K562 (cell line): ENCODE results near the gene RBM28. TPM values are rescaled to one million over a fixed set of nuclear protein-coding genes. Genes with fewer than 3 reads are reported as not detected.

ENCODE experiments used
- ATAC-seq: fragments of 200-7000 bp; cut with Tn5 transposase; 3 replicates; pipeline ENCODE4 v1.9.1; 2020; ENCODE audit warnings: moderate library complexity
- BruUV-seq: library from RNA; stranded (reverse); fragments of 400-500 nt; replicated peaks from 2 replicates; lab custom pipeline; 2021; lab: Mats Ljungman, UMichigan
- CTCF ChIA-PET: fragments of 300-600 bp; formaldehyde crosslinking; extraction: SDS; loops from one replicate; lab custom pipeline; 2021; ENCODE audit warnings: low intra/inter-chr PET ratio; lab: Yijun Ruan, JAX
- POLR2A ChIA-PET: fragments of 300-600, 350-650 bp; sonication (Branson Sonifier 250); formaldehyde crosslinking; extraction: SDS; loops from one replicate; lab custom pipeline; 2021; ENCODE audit warnings: antibody characterized with exemption, inconsistent platforms; lab: Yijun Ruan, JAX
- DNase-seq, 4 experiments: peaks; one replicate each; pipeline versions ENCODE4 v3.0.0 to v3.0.0-alpha.2; 2011 to 2018; ENCODE audit warnings: low spot score in 3 of 4, mixed read lengths in 3 of 4; ENCODE audit errors: extremely low read depth in 1 of 4
- FAIRE-seq: peaks from 2 replicates; lab custom pipeline; 2011; peaks lifted over from hg19 to GRCh38; lab: Jason Lieb, UNC
- H2AFZ ChIP-seq: 2 replicates; pipeline ENCODE4 v1.6.0; 2011; ENCODE audit warnings: low read depth, low read length, control low read depth, inconsistent platforms
- H3K27ac ChIP-seq: fragments of 200-600 bp; 3 replicates; pipeline ENCODE4 v1.8.0; 2011; ENCODE audit warnings: low read depth, mild to moderate bottlenecking, control low read depth, inconsistent platforms, low read length, moderate library complexity, mixed read lengths; ENCODE audit errors: extremely low read depth
- H3K27me3 ChIP-seq, 2 experiments: fragments of 300-600 bp in 1 of 2; 2 replicates in 1 of 2; 3 replicates in 1 of 2; pipeline versions ENCODE4 v1.6.0 to v1.8.0; 2011; ENCODE audit warnings: inconsistent platforms in 2 of 2, low read length in 2 of 2, mild to moderate bottlenecking in 1 of 2, mixed read lengths in 1 of 2, moderate library complexity in 1 of 2; ENCODE audit not compliant: control insufficient read depth in 2 of 2, insufficient read depth in 2 of 2
- H3K36me3 ChIP-seq: fragments of 300-600 bp; 3 replicates; pipeline ENCODE4 v1.8.0; 2011; ENCODE audit warnings: mild to moderate bottlenecking, low read length, inconsistent platforms; ENCODE audit not compliant: control insufficient read depth, insufficient read depth
- H3K4me1 ChIP-seq, 2 experiments: fragments of 200-600 bp in 1 of 2; replicated peaks in 1 of 2; 2 replicates in 1 of 2; 3 replicates in 1 of 2; pipeline versions ENCODE4 v1.5.1 to v1.8.0; 2011; ENCODE audit warnings: inconsistent platforms in 2 of 2, low read length in 2 of 2, mild to moderate bottlenecking in 1 of 2, mixed read lengths in 1 of 2, moderate library complexity in 1 of 2; ENCODE audit not compliant: control insufficient read depth in 2 of 2, insufficient read depth in 2 of 2
- H3K4me2 ChIP-seq: 2 replicates; pipeline ENCODE4 v1.6.1; 2011; ENCODE audit warnings: low read length, control low read depth, inconsistent platforms, mixed read lengths; ENCODE audit not compliant: insufficient read depth
- H3K4me3 ChIP-seq: fragments of 200-600 bp; sonication (generic), shearing (Covaris generic); 2 replicates; pipeline ENCODE4 v1.5.1; 2016; ENCODE audit warnings: control low read depth, inconsistent platforms
- H3K79me2 ChIP-seq: fragments of 200-600 bp; 3 replicates; pipeline ENCODE4 v1.8.0; 2011; ENCODE audit warnings: low read length, inconsistent platforms; ENCODE audit not compliant: control insufficient read depth, insufficient read depth
- H3K9ac ChIP-seq, 2 experiments: 2 replicates each; pipeline versions ENCODE4 v1.6.0 to v1.6.1; 2011; ENCODE audit warnings: low read depth in 2 of 2, low read length in 2 of 2, control low read depth in 1 of 2, inconsistent platforms in 1 of 2, mild to moderate bottlenecking in 1 of 2, mixed read lengths in 1 of 2; ENCODE audit not compliant: insufficient read depth in 1 of 2
- H3K9me1 ChIP-seq: one replicate; pipeline ENCODE4 v1.6.0; 2011; ENCODE audit warnings: inconsistent platforms, mild to moderate bottlenecking, low read length, moderate library complexity; ENCODE audit not compliant: control insufficient read depth, insufficient read depth
- H3K9me3 ChIP-seq: replicated peaks from 2 replicates; pipeline ENCODE4 v1.5.1; 2011; ENCODE audit warnings: low read depth, low read length, inconsistent platforms; ENCODE audit not compliant: control insufficient read depth, insufficient read depth
- H4K20me1 ChIP-seq: replicated peaks from 2 replicates; pipeline ENCODE4 v1.6.1; 2011; ENCODE audit warnings: low read length, inconsistent platforms, mixed read lengths; ENCODE audit not compliant: control insufficient read depth, insufficient read depth
- ERF ChIP-seq: fragments of 450-650 bp; formaldehyde crosslinking; IDR thresholded peaks from 2 replicates; pipeline ENCODE4 v1.4.0; 2020; ENCODE audit warnings: mild to moderate bottlenecking, mixed read lengths
- JUNB ChIP-seq: fragments of 450-650 bp; formaldehyde crosslinking; conservative IDR thresholded peaks from 2 replicates; pipeline ENCODE4 v1.4.0; 2020; ENCODE audit warnings: mild to moderate bottlenecking
- MCM3 ChIP-seq: fragments of 450-650 bp; IDR thresholded peaks from 2 replicates; pipeline ENCODE4 v1.6.1; 2016
- NFE2L1 ChIP-seq: fragments of 450-650 bp; IDR thresholded peaks from 2 replicates; pipeline ENCODE4 v1.6.1; 2016; ENCODE audit warnings: missing genetic modification characterization, low read depth, mild to moderate bottlenecking, missing compliant biosample characterization, moderate library complexity, borderline replicate concordance
- RHOXF2B ChIP-seq: fragments of 250-450 bp; sonication (Bioruptor Pico); conservative IDR thresholded peaks from 2 replicates; pipeline ENCODE4 v1.5.1; 2021
- SRF ChIP-seq, 2 experiments: fragments of 250-450, 450-650 bp in 1 of 2; sonication (Bioruptor Pico) in 1 of 2; sonication (generic) in 1 of 2; formaldehyde crosslinking; IDR thresholded peaks; 2 replicates each; pipeline versions ENCODE4 v1.5.0 to v1.5.1; 2020 to 2022; ENCODE audit warnings: mild to moderate bottlenecking in 1 of 2, missing genetic modification reagents in 1 of 2
- ZNF561 ChIP-seq: fragments of 450-650 bp; formaldehyde crosslinking; conservative IDR thresholded peaks from 2 replicates; pipeline ENCODE4 v1.4.0; 2020; ENCODE audit warnings: mild to moderate bottlenecking, moderate library complexity
- ZNF695 ChIP-seq: fragments of 450-650 bp; formaldehyde crosslinking; IDR thresholded peaks from 2 replicates; pipeline ENCODE4 v1.4.0; 2020; ENCODE audit warnings: mild to moderate bottlenecking, moderate library complexity
- ZNF79 ChIP-seq: fragments of 250-450 bp; sonication (Bioruptor Pico); IDR thresholded peaks from 2 replicates; pipeline ENCODE4 v1.4.0; 2020; ENCODE audit warnings: low read depth, mild to moderate bottlenecking, moderate library complexity
- WGBS: fragments of 100-300 bp; shearing (Covaris generic); methylation state at CpG from one replicate; pipeline ENCODE4 v1.1.6; 2016; ENCODE audit warnings: low coverage, mixed read lengths; ENCODE audit not compliant: insufficient coverage; ENCODE audit errors: missing lambda C conversion rate; 5-methylcytosine and 5-hydroxymethylcytosine counted together
- in situ Hi-C: fragments of 300-500 bp; cut with MboI; formaldehyde crosslinking; loops from 4 replicates; pipeline ENCODE4 v1.15.0; 2018; ENCODE audit warnings: inconsistent platforms, mixed read lengths
- intact Hi-C: fragments of 100-400 bp; cut with micrococcal nuclease; formaldehyde crosslinking; loops from 2 replicates; pipeline ENCODE4 v1.14.2; 2022
- polyA plus RNA-seq, 8 experiments: library from polyadenylated mRNA; depleted of rRNA in 4 of 8; stranded (reverse) in 5 of 8; unstranded in 3 of 8; fragments of >200 nt; fragmentation: Nextera tagmentation in 2 of 8; fragmentation: Illumina TruSeq in 1 of 8; extraction: Ambion mirVana in 2 of 8; extraction: Trizol in 1 of 8; gene quantifications; 2 replicates each; pipeline versions ENCODE4 v1.2.1 to v1.2.3, GENCODE V29; 2011 to 2014; ENCODE audit warnings: inconsistent platforms in 1 of 8, missing spikeins in 1 of 8
- total RNA-seq, 7 experiments: library from RNA; depleted of rRNA in 6 of 7; stranded (reverse); fragments of >200 nt in 6 of 7; fragmentation: Illumina TruSeq in 2 of 7; extraction: Trizol in 2 of 7; gene quantifications; 2 replicates each; pipeline versions ENCODE4 v1.2.1 to v1.2.3, GENCODE V29; 2011 to 2021; ENCODE audit warnings: low replicate concordance in 1 of 7
- TF ChIP-seq, protein P1 (sequence below): fragments of 250-450 bp; sonication (Bioruptor Pico); IDR thresholded peaks from 2 replicates; pipeline ENCODE4 v1.5.0; 2021; ENCODE audit warnings: mild to moderate bottlenecking, borderline replicate concordance
- TF ChIP-seq, protein P2 (sequence below): IDR thresholded peaks from 2 replicates; pipeline ENCODE4 v1.6.1; 2011; ENCODE audit warnings: borderline replicate concordance, low read depth, mild to moderate bottlenecking, moderate library complexity, low read length; ENCODE audit not compliant: insufficient read depth, poor library complexity, severe bottlenecking
- TF ChIP-seq, protein P3 (sequence below): fragments of 250-450 bp; sonication (Bioruptor Pico); IDR thresholded peaks from 2 replicates; pipeline ENCODE4 v1.5.0; 2020; ENCODE audit warnings: mild to moderate bottlenecking
- TF ChIP-seq, protein P4 (sequence below): sonication (generic); formaldehyde crosslinking; IDR thresholded peaks from 2 replicates; pipeline ENCODE4 v1.8.1; 2022; ENCODE audit warnings: missing genetic modification reagents

The RBM28 gene
- total and polyA plus RNA-seq, 9 of the 15 experiments (the other 6 are each of a cell fraction or from before 2014, with no cell fraction given), result 65.8 to 213 (median 138) TPM

DNA sequence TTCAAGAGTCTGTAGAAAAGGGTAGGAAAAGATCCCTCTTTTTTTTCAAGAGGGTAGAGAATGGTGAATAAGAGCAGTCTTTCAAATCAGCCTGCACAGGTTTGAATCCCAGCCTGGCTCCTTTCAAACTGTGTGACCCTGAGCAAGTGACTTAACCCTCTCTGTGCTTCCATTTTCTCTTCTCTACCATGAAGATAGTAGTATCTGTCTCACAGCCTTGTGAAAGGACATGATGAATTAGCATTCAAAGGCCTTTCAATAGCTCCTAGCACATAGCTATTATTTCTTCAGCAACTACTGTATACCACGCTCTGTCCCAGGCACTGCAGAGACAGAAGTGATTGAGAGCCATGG lies 77.2 kb downstream of the RBM28 start:
- Histone ChIP-seq H3K4me3 (no peak overlapping the region), H4K20me1 (no peaks in the 10 kb centered on the region), H3K9ac (no peak overlapping the region), H3K4me1 (peaks cover 12 to 21% of the 10 kb centered on the region in 2 experiments), H2AFZ (peak overlapping the region; percentile 80; the same call in 1 of the 2 replicates), H3K27ac (no peak overlapping the region), H3K9me1 (no peaks in the 10 kb centered on the region), H3K4me2 (peak overlapping the region; percentile 89; the same call in 1 of the 2 replicates), H3K27me3 (peaks cover 16 to 41% of the 10 kb centered on the region in 2 experiments; a peak in 4 of 5 replicates), H3K79me2 (no peaks in the 10 kb centered on the region), H3K9me3 (no peaks in the 10 kb centered on the region), H3K36me3 (no peaks in the 10 kb centered on the region)
- FAIRE-seq (no peak), ATAC-seq (peak; percentile 20), DNase-seq (no peak)
- TF ChIP-seq MCM3 (no peak), JUNB (no peak), ERF (CRISPR knock-in tag) (no peak), SRF (CRISPR knock-in tag; IDR thresholded peaks at IDR 0.05) (no peak), RHOXF2B (CRISPR knock-in tag) (no peak), ZNF695 (CRISPR knock-in tag) (no peak), ZNF561 (CRISPR knock-in tag) (no peak), ZNF79 (no peak), NFE2L1 (tag) (no peak)
- TF ChIP-seq, protein P1, sequence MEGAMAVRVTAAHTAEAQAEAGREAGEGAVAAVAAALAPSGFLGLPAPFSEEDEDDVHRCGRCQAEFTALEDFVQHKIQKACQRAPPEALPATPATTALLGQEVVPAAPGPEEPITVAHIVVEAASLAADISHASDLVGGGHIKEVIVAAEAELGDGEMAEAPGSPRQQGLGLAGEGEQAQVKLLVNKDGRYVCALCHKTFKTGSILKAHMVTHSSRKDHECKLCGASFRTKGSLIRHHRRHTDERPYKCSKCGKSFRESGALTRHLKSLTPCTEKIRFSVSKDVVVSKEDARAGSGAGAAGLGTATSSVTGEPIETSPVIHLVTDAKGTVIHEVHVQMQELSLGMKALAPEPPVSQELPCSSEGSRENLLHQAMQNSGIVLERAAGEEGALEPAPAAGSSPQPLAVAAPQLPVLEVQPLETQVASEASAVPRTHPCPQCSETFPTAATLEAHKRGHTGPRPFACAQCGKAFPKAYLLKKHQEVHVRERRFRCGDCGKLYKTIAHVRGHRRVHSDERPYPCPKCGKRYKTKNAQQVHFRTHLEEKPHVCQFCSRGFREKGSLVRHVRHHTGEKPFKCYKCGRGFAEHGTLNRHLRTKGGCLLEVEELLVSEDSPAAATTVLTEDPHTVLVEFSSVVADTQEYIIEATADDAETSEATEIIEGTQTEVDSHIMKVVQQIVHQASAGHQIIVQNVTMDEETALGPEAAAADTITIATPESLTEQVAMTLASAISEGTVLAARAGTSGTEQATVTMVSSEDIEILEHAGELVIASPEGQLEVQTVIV (CRISPR knock-in tag), result peak; percentile 65; the same call in 1 of the 2 replicates
- TF ChIP-seq, protein P2, sequence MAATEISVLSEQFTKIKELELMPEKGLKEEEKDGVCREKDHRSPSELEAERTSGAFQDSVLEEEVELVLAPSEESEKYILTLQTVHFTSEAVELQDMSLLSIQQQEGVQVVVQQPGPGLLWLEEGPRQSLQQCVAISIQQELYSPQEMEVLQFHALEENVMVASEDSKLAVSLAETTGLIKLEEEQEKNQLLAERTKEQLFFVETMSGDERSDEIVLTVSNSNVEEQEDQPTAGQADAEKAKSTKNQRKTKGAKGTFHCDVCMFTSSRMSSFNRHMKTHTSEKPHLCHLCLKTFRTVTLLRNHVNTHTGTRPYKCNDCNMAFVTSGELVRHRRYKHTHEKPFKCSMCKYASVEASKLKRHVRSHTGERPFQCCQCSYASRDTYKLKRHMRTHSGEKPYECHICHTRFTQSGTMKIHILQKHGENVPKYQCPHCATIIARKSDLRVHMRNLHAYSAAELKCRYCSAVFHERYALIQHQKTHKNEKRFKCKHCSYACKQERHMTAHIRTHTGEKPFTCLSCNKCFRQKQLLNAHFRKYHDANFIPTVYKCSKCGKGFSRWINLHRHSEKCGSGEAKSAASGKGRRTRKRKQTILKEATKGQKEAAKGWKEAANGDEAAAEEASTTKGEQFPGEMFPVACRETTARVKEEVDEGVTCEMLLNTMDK, result no peak
- TF ChIP-seq, protein P3, sequence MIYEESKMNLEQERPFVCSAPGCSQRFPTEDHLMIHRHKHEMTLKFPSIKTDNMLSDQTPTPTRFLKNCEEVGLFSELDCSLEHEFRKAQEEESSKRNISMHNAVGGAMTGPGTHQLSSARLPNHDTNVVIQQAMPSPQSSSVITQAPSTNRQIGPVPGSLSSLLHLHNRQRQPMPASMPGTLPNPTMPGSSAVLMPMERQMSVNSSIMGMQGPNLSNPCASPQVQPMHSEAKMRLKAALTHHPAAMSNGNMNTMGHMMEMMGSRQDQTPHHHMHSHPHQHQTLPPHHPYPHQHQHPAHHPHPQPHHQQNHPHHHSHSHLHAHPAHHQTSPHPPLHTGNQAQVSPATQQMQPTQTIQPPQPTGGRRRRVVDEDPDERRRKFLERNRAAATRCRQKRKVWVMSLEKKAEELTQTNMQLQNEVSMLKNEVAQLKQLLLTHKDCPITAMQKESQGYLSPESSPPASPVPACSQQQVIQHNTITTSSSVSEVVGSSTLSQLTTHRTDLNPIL, result 0 out of 2 replicates have a peak, but pooled peaks have one; percentile 57
- TF ChIP-seq, protein P4, sequence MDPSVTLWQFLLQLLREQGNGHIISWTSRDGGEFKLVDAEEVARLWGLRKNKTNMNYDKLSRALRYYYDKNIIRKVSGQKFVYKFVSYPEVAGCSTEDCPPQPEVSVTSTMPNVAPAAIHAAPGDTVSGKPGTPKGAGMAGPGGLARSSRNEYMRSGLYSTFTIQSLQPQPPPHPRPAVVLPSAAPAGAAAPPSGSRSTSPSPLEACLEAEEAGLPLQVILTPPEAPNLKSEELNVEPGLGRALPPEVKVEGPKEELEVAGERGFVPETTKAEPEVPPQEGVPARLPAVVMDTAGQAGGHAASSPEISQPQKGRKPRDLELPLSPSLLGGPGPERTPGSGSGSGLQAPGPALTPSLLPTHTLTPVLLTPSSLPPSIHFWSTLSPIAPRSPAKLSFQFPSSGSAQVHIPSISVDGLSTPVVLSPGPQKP, result no peak
- ChIA-PET POLR2A (interaction anchor here (0.6 to 1.5 kb wide), 8 partner anchors 9 to 1041 kb away, joined by 3 to 5 read pairs (median 4); no protein-coding TSS in a partner anchor), CTCF (no interaction called here)
- intact Hi-C loops, result no loop called here
- in situ Hi-C loops, result no loop called here
- no TSS peak for BruUV-seq
- 71% methylated on average over 1 of the region's 1 CpG for WGBS
